ENCODE measurements around the gene GARNL3. TPM values are rescaled to one million over a fixed set of nuclear protein-coding genes. Genes with fewer than 3 reads are reported as not detected.

GARNL3 gene
- total RNA-seq, 2 experiments from 2014 or later = 0.63 to 1.8 TPM

- no peak for TF ChIP-seq CTCF (IDR thresholded peaks at IDR 0.05)
- POLR2A ChIA-PET = interaction anchor here (1.8 to 3.6 kb wide), 2 partner anchors 26 to 31 kb away, joined by 6 to 31 read pairs; partner anchors contain the start of genes LRSAM1 and RPL12
- intact Hi-C loops (cut with DNase I, micrococcal nuclease) = loop anchor here (1.0 to 10.0 kb wide), 6 partner anchors 26 to 510 kb away; partner anchors contain the start of genes LRSAM1 (in 2 of the 2), RPL12 (in 2 of the 2) and RALGPS1 (in 1 of the 2)
- ATAC-seq (ENCODE audit: poor library complexity) = peak; percentile 68
- Histone ChIP-seq H3K4me1 (ENCODE audit: insufficient read depth, low read length) (peaks cover 31% of the 10 kb centered on the region), H3K27ac (ENCODE audit: low read depth in 1 of 2, low read length in 2 of 2) (peak overlapping the region; percentile 63 to 78), H3K27me3 (ENCODE audit: control insufficient read depth in 1 of 2, insufficient read depth in 2 of 2, low read length in 2 of 2) (no peaks in the 10 kb centered on the region), H3K36me3 (ENCODE audit: insufficient read depth, low read length) (peaks cover 14% of the 10 kb centered on the region), H3K9me3 (ENCODE audit: control insufficient read depth in 1 of 2, insufficient read depth in 1 of 2, low read length in 2 of 2) (no peaks in the 10 kb centered on the region), H3K4me3 (ENCODE audit: low read length) (peak overlapping the region; percentile 93)
- Mint-ChIP-seq H3K4me3 (peak overlapping the region; percentile 99), H3K4me1 (ENCODE audit: low read depth) (peaks cover 45% of the 10 kb centered on the region), H3K27ac (peak overlapping the region; percentile 90), H3K36me3 (ENCODE audit: low read depth) (peaks cover 44% of the 10 kb centered on the region), H3K27me3 (no peaks in the 10 kb centered on the region), H3K9me3 (no peaks in the 10 kb centered on the region)
- peak in 12 of 14 experiments; percentile 18 to 67 (median 32) for DNase-seq
- CTCF ChIA-PET = interaction anchor here (0.7 to 1.4 kb wide), 3 partner anchors 17 to 28 kb away, joined by 3 to 8 read pairs (median 4); partner anchors contain the start of genes LRSAM1, RPL12 and SLC2A8
Measured at GRCh38 chr9:127424676-127424999, 160.1 kb downstream of the GARNL3 start.

GRCh38 chr9:127426756-127427155 lies 162.2 kb downstream of the GARNL3 start:
- peaks cover 55% of the 10 kb centered on the region for H3K4me1 Mint-ChIP-seq (ENCODE audit: low read depth)
- H3K36me3 Mint-ChIP-seq (ENCODE audit: low read depth) = peaks cover 63% of the 10 kb centered on the region
- ATAC-seq (ENCODE audit: poor library complexity) (no peak), DNase-seq (peak in 2 of 14 experiments; percentile 11 to 29)
- H3K9me3 Mint-ChIP-seq = no peaks in the 10 kb centered on the region
- no peaks in the 10 kb centered on the region for H3K9me3 ChIP-seq (ENCODE audit: control insufficient read depth in 1 of 2, insufficient read depth in 1 of 2, low read length in 2 of 2)
- no peak for TF ChIP-seq CTCF (IDR thresholded peaks at IDR 0.05)
- H3K4me3 Mint-ChIP-seq = peak overlapping the region; percentile 73
- no peak overlapping the region for H3K27ac ChIP-seq (ENCODE audit: low read depth in 1 of 2, low read length in 2 of 2)
- no peaks in the 10 kb centered on the region for H3K27me3 ChIP-seq (ENCODE audit: control insufficient read depth in 1 of 2, insufficient read depth in 2 of 2, low read length in 2 of 2)
- no peak overlapping the region for H3K27ac Mint-ChIP-seq
- no peak overlapping the region for H3K4me3 ChIP-seq (ENCODE audit: low read length)
- H3K27me3 Mint-ChIP-seq = no peaks in the 10 kb centered on the region
- H3K4me1 ChIP-seq (ENCODE audit: insufficient read depth, low read length) = peaks cover 31% of the 10 kb centered on the region
- intact Hi-C loops (cut with DNase I, micrococcal nuclease) = loop anchor here in 1 of 2 experiments (10.0 kb wide), 1 partner anchor 512 kb away; the partner anchor contains the start of gene RALGPS1
- ChIA-PET CTCF (no interaction called here), POLR2A (no interaction called here)
- peaks cover 30% of the 10 kb centered on the region for H3K36me3 ChIP-seq (ENCODE audit: insufficient read depth, low read length)

GRCh38 chr9:127428348-127428747 lies 163.8 kb downstream of the GARNL3 start:
- H3K27me3 ChIP-seq (ENCODE audit: control insufficient read depth in 1 of 2, insufficient read depth in 2 of 2, low read length in 2 of 2) = no peaks in the 10 kb centered on the region
- peak in 1 of 14 experiments; percentile 0 for DNase-seq
- H3K4me3 ChIP-seq (ENCODE audit: low read length) = no peak overlapping the region
- Mint-ChIP-seq H3K27me3 (no peaks in the 10 kb centered on the region), H3K27ac (no peak overlapping the region), H3K4me3 (peak overlapping the region; percentile 38), H3K4me1 (ENCODE audit: low read depth) (peaks cover 46% of the 10 kb centered on the region), H3K36me3 (ENCODE audit: low read depth) (peaks cover 75% of the 10 kb centered on the region), H3K9me3 (no peaks in the 10 kb centered on the region)
- peaks cover 36% of the 10 kb centered on the region for H3K36me3 ChIP-seq (ENCODE audit: insufficient read depth, low read length)
- ChIA-PET CTCF (no interaction called here), POLR2A (no interaction called here)
- H3K27ac ChIP-seq (ENCODE audit: low read depth in 1 of 2, low read length in 2 of 2) = no peak overlapping the region
- intact Hi-C loops (cut with DNase I, micrococcal nuclease) = loop anchor here in 1 of 2 experiments (10.0 kb wide), 1 partner anchor 514 kb away; the partner anchor contains the start of gene RALGPS1
- H3K9me3 ChIP-seq (ENCODE audit: control insufficient read depth in 1 of 2, insufficient read depth in 1 of 2, low read length in 2 of 2) = no peaks in the 10 kb centered on the region
- peaks cover 31% of the 10 kb centered on the region for H3K4me1 ChIP-seq (ENCODE audit: insufficient read depth, low read length)
- ATAC-seq (ENCODE audit: poor library complexity) = no peak
- TF ChIP-seq CTCF (IDR thresholded peaks at IDR 0.05) = no peak

All from CD4-positive, alpha-beta T cell (primary cell).